IPS-NIHi7 (cell line): ENCODE measurements around the gene TMEM178A.
"Not testable (repeated sequence)": the region's sequence is repeated elsewhere in the genome, so short reads cannot be mapped to it uniquely, and the experiment has no call there.

Experiments
- DNase-seq: peaks from one replicate; pipeline ENCODE4 v3.0.0; 2012; ENCODE audit warnings: mixed read lengths; ENCODE audit errors: extremely low spot score

The TMEM178A gene

GRCh38 chr2:39665811-39666490 lies at the start of gene TMEM178A:
TSS of gene TMEM178A (plus strand) at chr2:39665917. CDS start at chr2:39665975, 58 bp downstream.
- peak; percentile 77 for DNase-seq

DNA sequence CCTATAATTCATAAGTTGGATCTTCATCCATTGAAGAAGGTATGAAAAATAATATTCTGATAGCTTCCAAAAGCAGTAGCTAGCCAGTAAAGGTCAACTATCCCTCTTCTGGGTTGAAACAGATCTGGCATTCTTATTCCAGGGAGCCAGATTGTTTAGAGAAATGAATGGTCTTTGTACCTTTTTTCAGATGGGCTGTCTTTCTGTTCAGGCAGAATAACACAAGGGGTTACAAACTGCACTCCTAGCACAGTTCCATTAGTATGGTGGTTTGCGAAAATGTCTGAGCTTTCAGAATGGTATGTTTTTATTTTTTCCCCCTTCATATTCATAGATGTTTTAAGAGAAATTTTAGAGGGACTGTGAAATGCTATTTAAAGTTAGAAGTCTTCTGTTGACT lies 47.5 kb upstream of the TMEM178A start:
- no peak for DNase-seq

- no peak for DNase-seq
Measured at GRCh38 chr2:39618736-39619135, 47.0 kb upstream of the TMEM178A start.

DNA sequence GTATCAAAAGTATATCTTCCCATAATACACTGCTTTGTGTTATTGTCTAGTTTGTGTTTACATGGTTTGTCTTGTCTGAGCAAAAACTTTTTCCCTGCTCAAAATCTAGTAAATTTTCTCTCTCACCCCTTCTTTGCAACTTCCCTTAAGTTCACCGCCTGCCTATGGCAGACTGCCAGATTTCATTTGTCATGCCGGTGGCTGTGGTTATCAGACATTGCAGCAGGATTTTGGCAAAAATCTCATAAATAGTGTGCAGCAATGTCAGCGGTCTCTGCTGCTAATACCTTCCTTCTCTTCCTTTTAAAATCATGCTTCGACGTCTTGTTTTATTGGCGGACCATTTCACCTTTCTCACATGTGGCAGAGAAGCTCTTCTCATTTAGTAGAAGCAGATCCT lies 45.6 kb upstream of the TMEM178A start:
- no peak for DNase-seq

GRCh38 chr2:39621596-39621995 lies 44.1 kb upstream of the TMEM178A start:
- DNase-seq = no peak

GRCh38 chr2:39622860-39623259 lies 42.9 kb upstream of the TMEM178A start:
- no peak for DNase-seq

- no peak for DNase-seq
Measured at GRCh38 chr2:39623917-39624316, 41.8 kb upstream of the TMEM178A start.

DNA sequence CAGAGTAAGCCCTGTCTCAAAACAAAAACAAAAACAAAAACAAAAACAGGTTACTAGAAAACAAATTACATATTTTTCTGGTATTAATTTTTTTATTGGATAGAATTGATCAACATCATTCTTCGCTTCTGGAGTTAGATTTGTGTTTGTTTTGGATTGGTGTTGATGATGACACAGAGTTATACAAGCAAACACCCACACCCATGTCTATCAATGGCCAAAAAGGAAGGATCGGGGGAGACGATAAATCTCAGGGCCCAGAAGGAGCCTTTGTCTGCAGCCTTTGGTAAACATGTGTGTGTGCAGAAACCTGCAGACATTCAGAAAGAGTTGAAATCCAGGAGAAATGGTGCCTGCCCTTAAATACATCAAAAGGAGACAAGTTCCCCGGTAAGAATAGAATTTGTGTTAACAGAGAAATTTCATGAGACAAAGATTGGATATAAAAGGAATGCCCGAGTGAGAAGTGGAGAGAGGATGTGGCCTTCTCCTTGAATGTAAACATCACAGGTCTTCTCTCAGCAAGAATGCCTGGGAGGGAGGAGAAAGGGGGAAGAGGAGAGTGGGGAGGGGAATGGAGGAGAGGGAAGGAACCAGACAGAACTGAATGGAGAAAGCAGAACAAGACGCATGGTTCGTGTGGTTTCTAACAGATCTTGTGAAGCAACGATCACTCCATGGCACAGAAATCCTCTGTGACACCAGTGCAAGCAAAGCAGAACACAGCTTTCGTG lies 40.4 kb upstream of the TMEM178A start:
- no peak for DNase-seq

DNA sequence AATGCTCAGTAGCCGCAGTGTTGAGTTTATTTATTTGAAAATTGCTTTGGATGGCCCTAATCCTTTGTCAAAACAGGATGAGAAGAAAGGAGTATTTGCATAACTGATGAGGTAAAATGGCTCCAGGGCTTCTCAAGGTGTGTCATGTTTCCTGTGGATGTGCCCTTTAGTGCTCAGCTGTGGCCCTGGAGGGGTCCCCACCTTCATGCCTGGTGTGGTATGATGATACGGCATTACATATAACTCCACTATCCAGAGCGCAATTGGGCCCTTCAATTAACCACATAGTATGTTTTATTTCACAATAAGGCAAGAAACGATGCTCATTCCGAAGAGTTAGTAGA lies 39.8 kb upstream of the TMEM178A start:
- no peak for DNase-seq

- not testable (repeated sequence) for DNase-seq
Measured at GRCh38 chr2:39628346-39628745, 37.4 kb upstream of the TMEM178A start.

- DNase-seq = no peak
Measured at GRCh38 chr2:39629646-39630045, 36.1 kb upstream of the TMEM178A start.

- no peak for DNase-seq
Measured at GRCh38 chr2:39631256-39631655, 34.5 kb upstream of the TMEM178A start.

GRCh38 chr2:39631718-39632117 lies 34.0 kb upstream of the TMEM178A start:
- no peak for DNase-seq

DNA sequence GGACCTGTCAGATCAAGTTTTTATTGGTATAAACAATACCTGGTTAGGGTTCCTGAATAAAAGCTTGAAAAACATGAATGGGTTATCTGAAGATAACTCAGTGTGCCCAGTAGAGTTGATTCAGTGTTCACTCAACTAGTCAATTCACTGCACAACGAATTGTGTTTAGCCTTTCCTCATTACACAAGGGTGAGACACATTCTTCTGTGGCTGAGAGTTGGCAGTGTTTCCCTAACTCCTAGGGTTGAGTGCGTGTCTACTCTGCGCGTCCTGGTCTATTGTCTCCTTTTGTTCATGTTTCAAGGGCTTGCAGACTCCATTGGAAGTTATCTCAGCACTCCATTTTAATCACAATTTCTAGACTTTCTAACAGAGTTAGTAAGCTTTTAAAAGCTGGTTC lies 32.8 kb upstream of the TMEM178A start:
- no peak for DNase-seq

GRCh38 chr2:39636306-39636705 lies 29.4 kb upstream of the TMEM178A start:
- DNase-seq = no peak

DNA sequence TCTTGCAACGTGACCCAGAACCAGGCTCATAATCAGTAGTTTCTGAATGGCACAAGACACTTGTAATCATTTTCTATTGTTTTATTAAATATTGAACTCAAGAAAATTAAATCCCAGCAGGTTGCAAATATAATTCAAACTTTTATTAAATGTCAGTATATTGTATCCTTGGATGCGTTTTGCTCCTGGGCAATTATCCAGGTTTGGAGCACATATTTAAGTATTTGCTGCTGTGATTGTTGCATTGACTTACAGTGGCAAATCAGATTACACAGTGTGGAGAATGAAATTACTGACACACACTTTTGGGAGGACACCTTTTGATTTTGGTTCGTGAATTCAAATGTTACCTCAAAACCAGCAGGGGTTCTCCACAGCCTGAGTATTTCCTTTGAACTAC lies 27.1 kb upstream of the TMEM178A start:
- no peak for DNase-seq

DNA sequence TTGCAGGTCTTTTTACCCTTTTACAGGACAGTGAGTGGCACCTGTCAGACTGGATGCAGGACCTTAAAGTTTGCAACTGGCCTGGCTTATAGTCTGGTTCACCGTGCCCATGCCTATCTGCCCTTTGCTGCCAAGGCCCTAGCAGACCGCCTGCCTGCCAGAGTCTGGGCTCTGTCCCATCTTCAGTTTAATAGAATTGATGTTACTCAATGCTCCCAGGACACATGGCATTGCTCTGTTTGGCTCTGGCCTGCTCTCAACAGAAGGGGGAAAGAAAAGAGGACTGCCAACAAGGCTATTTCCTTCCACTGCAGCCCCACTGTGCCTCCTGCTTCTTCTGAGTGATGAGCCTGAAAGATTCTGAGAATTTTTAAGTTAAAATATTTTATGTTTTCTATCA lies 25.6 kb upstream of the TMEM178A start:
- no peak for DNase-seq

DNA sequence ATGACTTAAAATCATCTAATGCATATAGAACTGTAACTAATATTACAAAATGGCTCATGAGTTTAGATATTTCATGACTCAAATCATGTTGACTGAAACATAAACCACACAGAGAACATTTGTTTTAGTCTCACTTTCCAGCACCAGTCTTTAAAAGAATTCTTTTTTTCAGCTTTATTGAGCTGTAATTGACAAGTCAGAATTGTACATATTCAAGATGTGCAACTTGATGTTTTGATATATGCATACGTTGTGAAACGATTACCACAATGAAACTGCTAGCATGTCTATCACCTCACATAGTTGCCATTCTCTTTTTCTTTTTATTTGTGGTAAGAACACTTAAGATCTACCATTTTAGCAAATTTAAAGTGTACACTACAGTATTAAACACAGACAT lies 25.0 kb upstream of the TMEM178A start:
- DNase-seq = no peak

GRCh38 chr2:39641635-39642034 lies 24.1 kb upstream of the TMEM178A start:
- no peak for DNase-seq

DNA sequence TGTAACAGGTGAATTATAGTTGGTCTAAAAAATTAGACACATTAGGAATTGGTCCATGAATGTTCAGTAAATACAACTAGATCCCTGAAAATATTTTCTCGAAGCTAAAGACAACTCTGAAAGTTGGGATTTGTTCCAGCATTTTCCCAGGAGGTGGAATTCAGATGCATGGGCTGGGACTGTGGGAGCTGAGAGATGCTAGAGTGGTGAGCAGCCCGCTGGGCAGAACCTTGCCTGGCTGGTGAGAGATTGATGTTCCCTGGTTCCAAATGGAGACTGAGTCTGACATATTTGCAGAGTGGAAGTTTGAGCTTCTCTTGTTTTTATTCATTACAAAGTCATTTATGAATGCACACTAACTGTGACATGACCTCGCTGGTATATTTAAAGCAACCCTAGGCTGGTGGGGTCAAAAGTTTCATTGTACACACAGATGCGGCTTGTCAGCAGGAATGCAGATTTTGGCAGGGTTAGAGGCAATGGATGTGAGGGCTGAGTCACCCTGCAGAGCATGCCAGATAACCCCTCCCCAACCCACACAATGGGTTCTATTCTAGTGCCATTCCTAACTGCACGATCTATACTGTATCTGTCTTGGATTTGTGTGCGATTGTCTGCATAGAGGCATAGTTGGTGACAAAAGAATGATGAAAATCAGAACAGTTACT lies 23.5 kb upstream of the TMEM178A start:
- DNase-seq = no peak

GRCh38 chr2:39645826-39646225 lies 19.9 kb upstream of the TMEM178A start:
- DNase-seq = no peak

DNA sequence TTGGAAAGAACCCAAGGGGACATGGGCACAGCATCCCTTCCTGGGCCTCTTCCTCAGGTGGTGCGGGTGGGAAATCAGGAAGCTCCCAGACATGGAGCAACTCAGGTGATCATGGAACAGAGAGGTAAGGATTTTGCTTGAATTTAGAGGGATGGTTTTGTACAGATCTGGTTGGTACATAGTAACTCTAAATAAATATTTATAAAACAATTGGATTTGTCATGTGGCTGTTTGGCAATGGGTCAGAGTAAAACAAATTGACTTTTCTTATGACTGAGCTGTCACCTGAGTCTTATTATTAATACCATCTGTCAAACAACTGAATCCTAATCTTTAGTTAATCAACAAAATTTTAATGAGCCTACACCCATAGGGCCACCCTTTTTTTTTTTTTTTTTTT lies 19.4 kb upstream of the TMEM178A start:
- no peak for DNase-seq
